H1 (cell line): ENCODE results near the gene ACCSL. TPM values are rescaled to one million over a fixed set of nuclear protein-coding genes. Genes with fewer than 3 reads are reported as not detected.
A peak's percentile ranks its signal among the peaks of the same experiment; 100 is the strongest.

Experiments
- CTCF ChIA-PET: fragments of 300-600 bp; sonication (Branson Sonifier 250); formaldehyde crosslinking; loops from one replicate; lab custom pipeline; 2021; ENCODE audit not compliant: partially characterized antibody; lab: Charles Lee
- POLR2A ChIA-PET: fragments of 300-600 bp; sonication (Branson Sonifier 250); formaldehyde crosslinking; loops from one replicate; lab custom pipeline; 2021; ENCODE audit warnings: inconsistent platforms; ENCODE audit not compliant: partially characterized antibody; lab: Charles Lee
- DNase-seq, 2 experiments: peaks; one replicate each; pipeline versions ENCODE4 v3.0.0 to v3.0.0-alpha.2; 2010 to 2022; ENCODE audit warnings: low spot score in 2 of 2, low read depth in 1 of 2, mixed read lengths in 1 of 2
- FAIRE-seq: peaks from 2 replicates; lab custom pipeline; 2011; peaks lifted over from hg19 to GRCh38; lab: Jason Lieb, UNC
- H2AFZ ChIP-seq: 2 replicates; pipeline ENCODE4 v1.8.1; 2012; ENCODE audit warnings: low read length, inconsistent platforms
- H2AK5ac ChIP-seq: 2 replicates; pipeline ENCODE4 v1.6.1; 2013; ENCODE audit warnings: low read depth, low read length
- H2BK120ac ChIP-seq: replicated peaks from 2 replicates; pipeline ENCODE3; 2013; ENCODE audit warnings: low read depth, low read length, inconsistent platforms
- H2BK12ac ChIP-seq: 2 replicates; pipeline ENCODE4 v1.6.1; 2013; ENCODE audit warnings: low read depth, low read length
- H2BK15ac ChIP-seq: 2 replicates; pipeline ENCODE4 v1.6.1; 2013; ENCODE audit warnings: low read length
- H2BK20ac ChIP-seq: 2 replicates; pipeline ENCODE4 v1.6.1; 2013; ENCODE audit warnings: low read length
- H2BK5ac ChIP-seq: 2 replicates; pipeline ENCODE4 v1.6.1; 2013; ENCODE audit warnings: low read depth, low read length
- H3K14ac ChIP-seq: 2 replicates; pipeline ENCODE4 v1.6.1; 2013; ENCODE audit warnings: inconsistent platforms; ENCODE audit not compliant: insufficient read length
- H3K18ac ChIP-seq: 2 replicates; pipeline ENCODE4 v1.6.1; 2013; ENCODE audit warnings: low read length; ENCODE audit errors: extremely low read depth
- H3K23ac ChIP-seq: 2 replicates; pipeline ENCODE4 v1.6.1; 2013; ENCODE audit warnings: inconsistent platforms; ENCODE audit not compliant: insufficient read length
- H3K23me2 ChIP-seq: 2 replicates; pipeline ENCODE4 v1.6.1; 2013; ENCODE audit warnings: low read depth, low read length
- H3K27ac ChIP-seq: 2 replicates; pipeline ENCODE4 v1.6.1; 2011; ENCODE audit warnings: low read depth, low read length, inconsistent platforms
- H3K27me3 ChIP-seq, 4 experiments: replicated peaks in 1 of 4; 1 replicate in 1 of 4; 2 replicates in 3 of 4; pipeline versions ENCODE4 v1.6.1 to v1.8.1; 2011 to 2013; ENCODE audit warnings: low read length in 3 of 4, mild to moderate bottlenecking in 3 of 4, inconsistent platforms in 2 of 4, mixed read lengths in 2 of 4, moderate library complexity in 1 of 4; ENCODE audit not compliant: control insufficient read depth in 3 of 4, insufficient read depth in 3 of 4; ENCODE audit errors: extremely low read depth in 1 of 4
- H3K36me3 ChIP-seq, 4 experiments: 2 replicates each; pipeline versions ENCODE4 v1.6.1 to v1.8.1; 2011 to 2013; ENCODE audit warnings: mild to moderate bottlenecking in 4 of 4, low read length in 3 of 4, moderate library complexity in 2 of 4, control low read depth in 1 of 4, inconsistent platforms in 1 of 4; ENCODE audit not compliant: insufficient read depth in 4 of 4, control insufficient read depth in 2 of 4
- H3K4ac ChIP-seq: replicated peaks from 2 replicates; pipeline ENCODE3; 2013; ENCODE audit warnings: low read length, low read depth, mixed read lengths, inconsistent platforms; ENCODE audit not compliant: insufficient read length
- H3K4me1 ChIP-seq, 4 experiments: replicated peaks in 1 of 4; 1 replicate in 1 of 4; 2 replicates in 3 of 4; pipeline versions ENCODE4 v1.6.1 to v1.8.1; 2011 to 2013; ENCODE audit warnings: low read length in 3 of 4, inconsistent platforms in 2 of 4, mixed read lengths in 1 of 4; ENCODE audit not compliant: insufficient read depth in 4 of 4, control insufficient read depth in 3 of 4
- H3K4me2 ChIP-seq, 2 experiments: 2 replicates each; pipeline versions ENCODE4 v1.6.1 to v1.8.1; 2011 to 2013; ENCODE audit warnings: low read depth in 2 of 2, low read length in 2 of 2, control low read depth in 1 of 2, inconsistent platforms in 1 of 2, mild to moderate bottlenecking in 1 of 2; ENCODE audit not compliant: insufficient read depth in 1 of 2
- H3K4me3 ChIP-seq, 4 experiments: fragments of 200-600, 300-600 bp in 1 of 4; sonication (generic), shearing (Covaris generic), sonication (Bioruptor Twin) in 1 of 4; 2 replicates each; pipeline versions ENCODE4 v1.5.1 to v1.8.1; 2011 to 2016; ENCODE audit warnings: low read length in 4 of 4, low read depth in 3 of 4, control low read depth in 2 of 4, inconsistent platforms in 2 of 4, mild to moderate bottlenecking in 2 of 4, mixed read lengths in 1 of 4, moderate library complexity in 1 of 4; ENCODE audit not compliant: insufficient read depth in 2 of 4; ENCODE audit errors: extremely low read depth in 1 of 4
- H3K56ac ChIP-seq: replicated peaks from 2 replicates; pipeline ENCODE3; 2013; ENCODE audit warnings: low read depth, mild to moderate bottlenecking, mixed read lengths, low read length, inconsistent platforms; ENCODE audit not compliant: insufficient read length
- H3K79me1 ChIP-seq: 2 replicates; pipeline ENCODE4 v1.6.1; 2013; ENCODE audit warnings: low read depth, low read length, control low read depth
- H3K79me2 ChIP-seq, 2 experiments: 2 replicates each; pipeline versions ENCODE4 v1.6.1 to v1.8.1; 2012 to 2013; ENCODE audit warnings: low read length in 2 of 2, mild to moderate bottlenecking in 2 of 2, inconsistent platforms in 1 of 2; ENCODE audit not compliant: insufficient read depth in 2 of 2, control insufficient read depth in 1 of 2
- H3K9ac ChIP-seq, 4 experiments: replicated peaks in 1 of 4; 1 replicate in 1 of 4; 2 replicates in 3 of 4; pipeline versions ENCODE4 v1.6.1 to v1.8.1; 2011 to 2013; ENCODE audit warnings: low read depth in 3 of 4, low read length in 3 of 4, control low read depth in 2 of 4, mild to moderate bottlenecking in 2 of 4, moderate library complexity in 2 of 4, inconsistent platforms in 1 of 4; ENCODE audit errors: extremely low read depth in 1 of 4
- H3K9me3 ChIP-seq, 2 experiments: 2 replicates each; pipeline versions ENCODE4 v1.6.1 to v1.8.1; 2012 to 2013; ENCODE audit warnings: mild to moderate bottlenecking in 2 of 2, moderate library complexity in 2 of 2, control low read depth in 1 of 2, inconsistent platforms in 1 of 2, low read depth in 1 of 2, low read length in 1 of 2, mixed read lengths in 1 of 2; ENCODE audit not compliant: insufficient read depth in 2 of 2
- H4K20me1 ChIP-seq, 2 experiments: replicated peaks in 1 of 2; 2 replicates each; pipeline versions ENCODE3 to v1.8.1; 2011 to 2013; ENCODE audit warnings: inconsistent platforms in 2 of 2, low read length in 2 of 2, mild to moderate bottlenecking in 1 of 2; ENCODE audit not compliant: insufficient read depth in 2 of 2, control insufficient read depth in 1 of 2
- H4K5ac ChIP-seq: 2 replicates; pipeline ENCODE4 v1.6.1; 2013; ENCODE audit warnings: low read length, low read depth, mixed read lengths, inconsistent platforms; ENCODE audit not compliant: insufficient read length
- H4K8ac ChIP-seq: 2 replicates; pipeline ENCODE4 v1.8.0; 2013; ENCODE audit warnings: mild to moderate bottlenecking, moderate library complexity, low read length, inconsistent platforms; ENCODE audit not compliant: insufficient read depth; ENCODE audit errors: extremely low read depth
- H4K91ac ChIP-seq: replicated peaks from 2 replicates; pipeline ENCODE3; 2013; ENCODE audit warnings: low read length, mixed read lengths, inconsistent platforms; ENCODE audit not compliant: insufficient read length
- BACH1 ChIP-seq: IDR thresholded peaks from 2 replicates; pipeline ENCODE4 v1.6.1; 2012; ENCODE audit warnings: low read length, improper control_type of control experiment
- CBX8 ChIP-seq: fragments of 300-800, 300-1000 bp; sonication (generic); IDR thresholded peaks from 2 replicates; pipeline ENCODE4 v1.7.1; 2016; ENCODE audit warnings: low read depth, low read length, borderline replicate concordance
- CEBPB ChIP-seq: IDR thresholded peaks from 2 replicates; pipeline ENCODE4 v1.6.1; 2012; ENCODE audit warnings: low read depth, low read length
- CREB1 ChIP-seq: IDR thresholded peaks from 2 replicates; pipeline ENCODE4 v1.6.1; 2012; ENCODE audit warnings: inconsistent platforms
- KDM5A ChIP-seq: fragments of 200-600 bp; IDR thresholded peaks from 2 replicates; pipeline ENCODE4 v1.7.1; 2012; ENCODE audit warnings: mild to moderate bottlenecking, low read length, inconsistent platforms, mixed read lengths
- NRF1 ChIP-seq: IDR thresholded peaks from 2 replicates; pipeline ENCODE4 v1.6.1; 2011; ENCODE audit warnings: mild to moderate bottlenecking, low read depth, low read length, improper control_type of control experiment
- RBBP5 ChIP-seq: IDR thresholded peaks from 2 replicates; pipeline ENCODE4 v1.7.1; 2012; ENCODE audit warnings: low read depth, mild to moderate bottlenecking, inconsistent platforms, low read length, moderate library complexity, borderline replicate concordance
- RXRA ChIP-seq: IDR thresholded peaks from 2 replicates; pipeline ENCODE4 v1.6.1; 2011; ENCODE audit warnings: low read depth, mild to moderate bottlenecking, low read length, moderate library complexity; ENCODE audit not compliant: insufficient read depth
- SP1 ChIP-seq: IDR thresholded peaks from 2 replicates; pipeline ENCODE4 v1.6.1; 2011; ENCODE audit warnings: low read depth, low read length
- SRF ChIP-seq: IDR thresholded peaks from 2 replicates; pipeline ENCODE4 v1.6.1; 2011; ENCODE audit warnings: mild to moderate bottlenecking, low read depth, low read length, moderate library complexity
- TAF1 ChIP-seq: IDR thresholded peaks from 2 replicates; pipeline ENCODE4 v1.6.1; 2011; ENCODE audit warnings: mild to moderate bottlenecking, low read depth, low read length
- TBP ChIP-seq: IDR thresholded peaks from 2 replicates; pipeline ENCODE4 v1.6.1; 2011; ENCODE audit warnings: low read depth, low read length, improper control_type of control experiment
- TCF12 ChIP-seq: IDR thresholded peaks from 2 replicates; pipeline ENCODE4 v1.6.1; 2011; ENCODE audit warnings: low read depth, mild to moderate bottlenecking, low read length
- ZNF274 ChIP-seq: IDR thresholded peaks from 2 replicates; pipeline ENCODE4 v1.7.0; 2012; ENCODE audit warnings: low read length, borderline replicate concordance; ENCODE audit errors: extremely low read depth
- WGBS, 2 experiments: shearing (Covaris generic) in 1 of 2; methylation state at CpG; one replicate each; pipeline versions ENCODE4 v1.1.6 to v1.1.7; 2013 to 2015; ENCODE audit warnings: low lambda C conversion rate in 2 of 2, mixed read lengths in 2 of 2, inconsistent platforms in 1 of 2, low coverage in 1 of 2, missing lambda C conversion rate in 1 of 2; ENCODE audit not compliant: insufficient replicate concordance in 2 of 2, insufficient coverage in 1 of 2, insufficient read length in 1 of 2; ENCODE audit errors: extremely low coverage in 1 of 2, missing lambda C conversion rate in 1 of 2; 5-methylcytosine and 5-hydroxymethylcytosine counted together
- polyA plus RNA-seq, 7 experiments: library from polyadenylated mRNA; depleted of rRNA in 3 of 7; stranded (reverse) in 5 of 7; unstranded in 2 of 7; fragments of >200 nt in 5 of 7; fragments of 200-250 nt in 2 of 7; gene quantifications; 1 replicate in 5 of 7; 2 replicates in 1 of 7; 4 replicates in 1 of 7; pipeline versions ENCODE4 v1.2.1 to v1.2.3, GENCODE V29; 2011 to 2013; ENCODE audit warnings: missing spikeins in 2 of 7, mixed read lengths in 2 of 7
- total RNA-seq: library from RNA; stranded (reverse); fragmentation: NEBNext Ultra II Directional; extraction: Animal tissue kit (Norgen Biotek cat#: 25700); gene quantifications from 2 replicates; pipeline ENCODE4 v1.2.1, GENCODE V29; 2021
- TF ChIP-seq, protein P1 (sequence below): IDR thresholded peaks from 2 replicates; pipeline ENCODE4 v1.6.1; 2012; ENCODE audit warnings: low read length, inconsistent platforms

ACCSL gene
- total and polyA plus RNA-seq, 2 of the 8 experiments (the other 6 are each of a cell fraction or from before 2014, with no cell fraction given) = not detected

DNA sequence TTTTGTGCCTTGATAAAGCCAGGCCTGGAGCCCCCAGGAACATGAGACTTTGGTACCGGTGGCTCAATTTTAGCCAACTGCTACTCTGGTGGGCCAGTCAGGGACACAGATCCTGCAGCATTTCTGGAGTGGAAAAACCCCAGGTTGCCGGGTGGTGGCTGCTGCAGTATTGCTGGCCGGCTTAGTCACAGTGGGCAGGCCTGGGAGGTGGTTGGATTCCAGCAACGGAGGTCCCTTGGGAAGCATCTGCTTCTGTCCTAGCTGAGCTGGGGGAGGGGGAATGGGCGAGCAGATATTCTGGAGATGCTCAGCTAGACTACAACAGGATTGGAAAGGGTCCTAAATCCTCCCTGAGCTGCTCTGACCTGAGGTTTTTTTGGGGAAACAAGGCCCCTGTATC is 31.6 kb upstream of the ACCSL start:
- 83% methylated on average over 5 of the region's 5 CpGs; no CpG with 5 or more reads in 1 of the 2 experiments for WGBS, 2 experiments
- no peak overlapping the region for H4K91ac ChIP-seq
- no peaks in the 10 kb centered on the region for H3K23me2 ChIP-seq
- no peak overlapping the region for H2BK20ac ChIP-seq
- ChIA-PET CTCF (interaction anchor here (1.2 to 5.0 kb wide), 3 partner anchors 13 to 126 kb away, joined by 4 to 32 read pairs (median 5); no protein-coding TSS in a partner anchor), POLR2A (interaction anchor here (1.6 kb wide), 1 partner anchor 11 kb away, joined by 3 read pairs; no protein-coding TSS in a partner anchor)
- DNase-seq = peak in 1 of 2 experiments; percentile 23
- no peaks in the 10 kb centered on the region for H3K79me2 ChIP-seq
- H3K27me3 ChIP-seq = no peaks in the 10 kb centered on the region
- no peak overlapping the region for H3K4ac ChIP-seq
- no peak for FAIRE-seq
- H4K8ac ChIP-seq = no peak overlapping the region
- no peak overlapping the region for H3K4me3 ChIP-seq
- no peaks in the 10 kb centered on the region for H3K79me1 ChIP-seq
- no peaks in the 10 kb centered on the region for H4K20me1 ChIP-seq
- no peak overlapping the region for H2BK120ac ChIP-seq
- no peaks in the 10 kb centered on the region; a peak in 1 of 7 replicates for H3K4me1 ChIP-seq
- H3K9me3 ChIP-seq = no peaks in the 10 kb centered on the region
- no peak overlapping the region for H3K4me2 ChIP-seq
- H2BK12ac ChIP-seq = no peak overlapping the region
- no peak overlapping the region for H2BK15ac ChIP-seq
- H3K23ac ChIP-seq = no peak overlapping the region
- no peak overlapping the region for H2BK5ac ChIP-seq
- no peak overlapping the region for H3K9ac ChIP-seq
- no peak overlapping the region for H4K5ac ChIP-seq
- H2AK5ac ChIP-seq = no peak overlapping the region
- H3K18ac ChIP-seq = no peak overlapping the region
- H3K56ac ChIP-seq = no peak overlapping the region
- H3K27ac ChIP-seq = no peak overlapping the region
- no peaks in the 10 kb centered on the region for H3K36me3 ChIP-seq
- no peak overlapping the region for H3K14ac ChIP-seq
- no peak overlapping the region for H2AFZ ChIP-seq
- TF ChIP-seq TBP (no peak), NRF1 (no peak), KDM5A (no peak), RXRA (no peak), CEBPB (no peak), SP1 (no peak), TCF12 (no peak), TAF1 (no peak), CBX8 (no peak), ZNF274 (no peak), CREB1 (no peak), BACH1 (no peak), SRF (no peak), RBBP5 (no peak)
- TF ChIP-seq, protein P1, sequence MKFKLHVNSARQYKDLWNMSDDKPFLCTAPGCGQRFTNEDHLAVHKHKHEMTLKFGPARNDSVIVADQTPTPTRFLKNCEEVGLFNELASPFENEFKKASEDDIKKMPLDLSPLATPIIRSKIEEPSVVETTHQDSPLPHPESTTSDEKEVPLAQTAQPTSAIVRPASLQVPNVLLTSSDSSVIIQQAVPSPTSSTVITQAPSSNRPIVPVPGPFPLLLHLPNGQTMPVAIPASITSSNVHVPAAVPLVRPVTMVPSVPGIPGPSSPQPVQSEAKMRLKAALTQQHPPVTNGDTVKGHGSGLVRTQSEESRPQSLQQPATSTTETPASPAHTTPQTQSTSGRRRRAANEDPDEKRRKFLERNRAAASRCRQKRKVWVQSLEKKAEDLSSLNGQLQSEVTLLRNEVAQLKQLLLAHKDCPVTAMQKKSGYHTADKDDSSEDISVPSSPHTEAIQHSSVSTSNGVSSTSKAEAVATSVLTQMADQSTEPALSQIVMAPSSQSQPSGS = no peak
